Liver (tissue), 3 donors: Measurements from ENCODE around the gene ARHGEF3.

Source experiments
- CTCF ChIP-seq: fragments of 150-350 bp; IDR thresholded peaks from 2 replicates; pipeline ENCODE4 v1.5.1; 2017; ENCODE audit warnings: improper control_type of control experiment, low read depth, low read length; ENCODE audit not compliant: missing input control
- GABPA ChIP-seq, 2 donors: IDR thresholded peaks in 1 of 2; conservative IDR thresholded peaks in 1 of 2; 2 replicates each; pipeline ENCODE4 v1.6.1; 2016; ENCODE audit warnings: antibody characterized with exemption in 2 of 2, mild to moderate bottlenecking in 1 of 2, moderate library complexity in 1 of 2
- HNF4A ChIP-seq, 2 donors: conservative IDR thresholded peaks; 2 replicates each; pipeline ENCODE4 v1.6.1; 2016; ENCODE audit warnings: antibody characterized with exemption in 2 of 2, mild to moderate bottlenecking in 2 of 2
- JUND ChIP-seq, 2 donors: IDR thresholded peaks; 2 replicates each; pipeline ENCODE4 v1.6.1; 2016; ENCODE audit warnings: antibody characterized with exemption in 2 of 2
- MAX ChIP-seq: IDR thresholded peaks from 2 replicates; pipeline ENCODE4 v1.6.1; 2016; ENCODE audit warnings: antibody characterized with exemption
- RAD21 ChIP-seq, 2 donors: IDR thresholded peaks; 2 replicates each; pipeline ENCODE4 v1.6.1; 2016; ENCODE audit warnings: antibody characterized with exemption in 2 of 2, mild to moderate bottlenecking in 2 of 2
- REST ChIP-seq: IDR thresholded peaks from 2 replicates; pipeline ENCODE4 v1.6.1; 2016; ENCODE audit warnings: antibody characterized with exemption, mild to moderate bottlenecking
- SP1 ChIP-seq: IDR thresholded peaks from 2 replicates; pipeline ENCODE4 v1.6.1; 2018; ENCODE audit warnings: antibody characterized with exemption, mild to moderate bottlenecking
- TAF1 ChIP-seq: conservative IDR thresholded peaks from 2 replicates; pipeline ENCODE4 v1.6.1; 2016; ENCODE audit warnings: antibody characterized with exemption, mild to moderate bottlenecking
- donor health status: healthy.
- donor health status: healthy.

- TF ChIP-seq CTCF, result no peak
- no peak for TF ChIP-seq TAF1
- no peak for TF ChIP-seq REST
- no peak for TF ChIP-seq SP1
- TF ChIP-seq MAX, result no peak
- TF ChIP-seq JUND (IDR thresholded peaks at IDR 0.05), result no peak
- no peak for TF ChIP-seq HNF4A (conservative IDR thresholded peaks at IDR 0.05)
- no peak for TF ChIP-seq RAD21 (IDR thresholded peaks at IDR 0.05)
- no peak for TF ChIP-seq GABPA (IDR thresholded peaks at IDR 0.05 in 1 of 2, conservative IDR thresholded peaks at IDR 0.05 in 1 of 2)
These were observed 38.3 kb upstream of the ARHGEF3 start for GRCh38 chr3:56839784-56840715.
